Superior temporal gyrus (tissue), 1 donor: ENCODE results near the gene EFEMP1.
A peak's percentile ranks its signal among the peaks of the same experiment; 100 is the strongest.

Source experiments
- DNase-seq: peaks from one replicate; pipeline ENCODE4 v3.0.0-alpha.2; 2016; ENCODE audit errors: extremely low spot score

EFEMP1 gene

GRCh38 chr2:55898386-55899040 lies 25.1 kb downstream of the EFEMP1 start:
- no peak for DNase-seq

GRCh38 chr2:55896633-55897032 lies 26.9 kb downstream of the EFEMP1 start:
- DNase-seq = no peak

- no peak for DNase-seq
Measured at GRCh38 chr2:55894720-55895119, 28.9 kb downstream of the EFEMP1 start.

GRCh38 chr2:55891671-55892094 lies 31.9 kb downstream of the EFEMP1 start:
- DNase-seq = no peak

- peak; percentile 24 for DNase-seq
Measured at GRCh38 chr2:55888936-55889335, 34.6 kb downstream of the EFEMP1 start.

GRCh38 chr2:55887901-55888624 lies 35.5 kb downstream of the EFEMP1 start:
- DNase-seq = no peak

GRCh38 chr2:55887351-55887750 lies 36.2 kb downstream of the EFEMP1 start:
- no peak for DNase-seq

- DNase-seq = no peak
Measured at GRCh38 chr2:55885944-55886281, 37.7 kb downstream of the EFEMP1 start.

- peak; percentile 44 for DNase-seq
Measured at GRCh38 chr2:55885127-55885943, 38.2 kb downstream of the EFEMP1 start.

- no peak for DNase-seq
Measured at GRCh38 chr2:55883829-55884228, 39.8 kb downstream of the EFEMP1 start.

GRCh38 chr2:55883357-55883756 lies 40.2 kb downstream of the EFEMP1 start:
- no peak for DNase-seq

GRCh38 chr2:55882954-55883353 lies 40.6 kb downstream of the EFEMP1 start:
- DNase-seq = no peak

GRCh38 chr2:55880416-55881143 lies 43.0 kb downstream of the EFEMP1 start:
- DNase-seq = no peak

GRCh38 chr2:55879976-55880375 lies 43.6 kb downstream of the EFEMP1 start:
- no peak for DNase-seq

GRCh38 chr2:55877087-55877436 lies 46.5 kb downstream of the EFEMP1 start:
- DNase-seq = no peak

- DNase-seq = no peak
Measured at GRCh38 chr2:55876429-55877086, 47.0 kb downstream of the EFEMP1 start.

GRCh38 chr2:55875434-55876135 lies 48.0 kb downstream of the EFEMP1 start:
- no peak for DNase-seq

GRCh38 chr2:55874338-55874737 lies 49.2 kb downstream of the EFEMP1 start:
- DNase-seq = no peak

- peak; percentile 23 for DNase-seq
Measured at GRCh38 chr2:55871637-55872036, 51.9 kb downstream of the EFEMP1 start.

- no peak for DNase-seq
Measured at GRCh38 chr2:55869637-55870325, 53.8 kb downstream of the EFEMP1 start.
